ENCODE data around the gene ZNF630.

GRCh38 chrX:48107717-48108116, 36.3 kb upstream of the ZNF630 start:
- TF ChIP-seq POLR2A (IDR thresholded peaks at IDR 0.05) (no peak), CTCF (IDR thresholded peaks at IDR 0.05 in 8 of 11, conservative IDR thresholded peaks at IDR 0.05 in 3 of 11) (no peak), POLR2AphosphoS5 (IDR thresholded peaks at IDR 0.05) (no peak)

Data from spleen (tissue), 7 donors.